ENCODE results near the gene KDM6A.

The KDM6A gene

GRCh38 chrX:45143455-45143854 lies 270.5 kb downstream of the KDM6A start:
- Histone ChIP-seq H3K36me3 (no peaks in the 10 kb centered on the region), H4K20me1 (no peaks in the 10 kb centered on the region), H3K4me1 (no peaks in the 10 kb centered on the region), H3K4me2 (no peak overlapping the region), H3K9ac (no peak overlapping the region), H3K27me3 (no peaks in the 10 kb centered on the region), H3K27ac (no peak overlapping the region), H3K9me3 (0 out of 2 replicates have a peak, but pooled peaks cover 5% of the 10 kb centered on the region), H3K4me3 (no peak overlapping the region)
- TF ChIP-seq Cebpa-rat (IDR thresholded peaks at IDR 0.05): no peak

- no peak overlapping the region for H3K9ac ChIP-seq
- H3K4me2 ChIP-seq: no peak overlapping the region
- H4K20me1 ChIP-seq: no peaks in the 10 kb centered on the region
- H3K9me3 ChIP-seq: 0 out of 2 replicates have a peak, but pooled peaks cover under 1% of the 10 kb centered on the region
- H3K4me3 ChIP-seq: no peak overlapping the region
- no peak for TF ChIP-seq Cebpa-rat (IDR thresholded peaks at IDR 0.05)
- no peak overlapping the region for H3K27ac ChIP-seq
- H3K4me1 ChIP-seq: no peaks in the 10 kb centered on the region
- H3K27me3 ChIP-seq: no peaks in the 10 kb centered on the region
- no peaks in the 10 kb centered on the region for H3K36me3 ChIP-seq
Measured at GRCh38 chrX:45145492-45146215, 272.7 kb downstream of the KDM6A start.

GRCh38 chrX:45150821-45151220 lies 277.8 kb downstream of the KDM6A start:
- no peaks in the 10 kb centered on the region for H3K36me3 ChIP-seq
- no peaks in the 10 kb centered on the region for H3K9me3 ChIP-seq
- H3K4me2 ChIP-seq: no peak overlapping the region
- H3K4me1 ChIP-seq: no peaks in the 10 kb centered on the region
- no peak for TF ChIP-seq Cebpa-rat (IDR thresholded peaks at IDR 0.05)
- no peaks in the 10 kb centered on the region for H4K20me1 ChIP-seq
- H3K4me3 ChIP-seq: no peak overlapping the region
- no peaks in the 10 kb centered on the region for H3K27me3 ChIP-seq
- no peak overlapping the region for H3K27ac ChIP-seq
- no peak overlapping the region for H3K9ac ChIP-seq

- Histone ChIP-seq H3K4me3 (no peak overlapping the region), H3K27me3 (no peaks in the 10 kb centered on the region), H3K9me3 (no peaks in the 10 kb centered on the region), H3K36me3 (no peaks in the 10 kb centered on the region), H3K27ac (no peak overlapping the region), H3K9ac (no peak overlapping the region), H4K20me1 (no peaks in the 10 kb centered on the region), H3K4me1 (no peaks in the 10 kb centered on the region), H3K4me2 (no peak overlapping the region)
- no peak for TF ChIP-seq Cebpa-rat (IDR thresholded peaks at IDR 0.05)
Measured at GRCh38 chrX:45154033-45154360, 281.0 kb downstream of the KDM6A start.

- H4K20me1 ChIP-seq: no peaks in the 10 kb centered on the region
- H3K4me1 ChIP-seq: no peaks in the 10 kb centered on the region
- H3K27ac ChIP-seq: no peak overlapping the region
- H3K4me3 ChIP-seq: no peak overlapping the region
- no peak overlapping the region for H3K4me2 ChIP-seq
- H3K27me3 ChIP-seq: no peaks in the 10 kb centered on the region
- TF ChIP-seq Cebpa-rat (IDR thresholded peaks at IDR 0.05): no peak
- H3K36me3 ChIP-seq: no peaks in the 10 kb centered on the region
- H3K9me3 ChIP-seq: no peaks in the 10 kb centered on the region
- no peak overlapping the region for H3K9ac ChIP-seq
Measured at GRCh38 chrX:45154462-45154861, 281.5 kb downstream of the KDM6A start.

- H3K4me2 ChIP-seq: no peak overlapping the region
- no peaks in the 10 kb centered on the region for H3K27me3 ChIP-seq
- no peak overlapping the region for H3K4me3 ChIP-seq
- no peak overlapping the region for H3K9ac ChIP-seq
- peaks cover 14% of the 10 kb centered on the region for H3K9me3 ChIP-seq
- H3K36me3 ChIP-seq: no peaks in the 10 kb centered on the region
- no peaks in the 10 kb centered on the region for H4K20me1 ChIP-seq
- H3K27ac ChIP-seq: no peak overlapping the region
- no peaks in the 10 kb centered on the region for H3K4me1 ChIP-seq
- no peak for TF ChIP-seq Cebpa-rat (IDR thresholded peaks at IDR 0.05)
Measured at GRCh38 chrX:45157647-45158046, 284.7 kb downstream of the KDM6A start.

Data from BLaER1 (cell line).